GM13976 (cell line): ENCODE data around the gene HDDC2.

Source experiments
- DNase-seq: peaks from one replicate; pipeline ENCODE4 v3.0.0; 2012; ENCODE audit warnings: low spot score
- in situ Hi-C: fragments of 300-500 bp; cut with MboI; formaldehyde crosslinking; loops from one replicate; pipeline ENCODE4 v1.12.0; 2022; ENCODE audit warnings: low sequenced_read_pairs, mixed read lengths, inconsistent platforms; ENCODE audit not compliant: unreplicated experiment
- TF ChIP-seq, protein P1 (sequence below): IDR thresholded peaks from 2 replicates; pipeline ENCODE4 v1.5.1; 2012; ENCODE audit warnings: borderline replicate concordance, mild to moderate bottlenecking; ENCODE audit not compliant: insufficient read depth; ENCODE audit errors: extremely low read depth, missing control alignments, control extremely low read depth

Gene HDDC2

DNA sequence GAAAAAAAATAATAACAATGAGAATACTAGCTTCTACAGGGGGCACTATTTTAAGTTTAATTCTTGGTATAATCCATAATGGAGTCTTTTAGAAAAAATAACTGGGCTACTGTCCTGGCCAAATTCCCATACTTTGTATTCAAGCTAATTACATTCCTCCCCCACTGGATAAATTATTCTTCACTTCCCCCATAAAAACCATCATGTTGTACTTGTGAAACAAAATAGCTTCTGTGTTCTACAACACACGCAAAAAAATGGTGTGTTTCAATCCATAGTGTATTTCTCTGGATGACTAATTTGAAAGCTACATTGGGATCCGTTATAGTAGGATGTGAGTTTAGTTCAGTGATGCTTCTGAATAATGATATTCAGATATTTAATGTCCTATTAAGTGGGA is 21.6 kb upstream of the HDDC2 start:
- in situ Hi-C loops = no loop called here
- TF ChIP-seq, protein P1, sequence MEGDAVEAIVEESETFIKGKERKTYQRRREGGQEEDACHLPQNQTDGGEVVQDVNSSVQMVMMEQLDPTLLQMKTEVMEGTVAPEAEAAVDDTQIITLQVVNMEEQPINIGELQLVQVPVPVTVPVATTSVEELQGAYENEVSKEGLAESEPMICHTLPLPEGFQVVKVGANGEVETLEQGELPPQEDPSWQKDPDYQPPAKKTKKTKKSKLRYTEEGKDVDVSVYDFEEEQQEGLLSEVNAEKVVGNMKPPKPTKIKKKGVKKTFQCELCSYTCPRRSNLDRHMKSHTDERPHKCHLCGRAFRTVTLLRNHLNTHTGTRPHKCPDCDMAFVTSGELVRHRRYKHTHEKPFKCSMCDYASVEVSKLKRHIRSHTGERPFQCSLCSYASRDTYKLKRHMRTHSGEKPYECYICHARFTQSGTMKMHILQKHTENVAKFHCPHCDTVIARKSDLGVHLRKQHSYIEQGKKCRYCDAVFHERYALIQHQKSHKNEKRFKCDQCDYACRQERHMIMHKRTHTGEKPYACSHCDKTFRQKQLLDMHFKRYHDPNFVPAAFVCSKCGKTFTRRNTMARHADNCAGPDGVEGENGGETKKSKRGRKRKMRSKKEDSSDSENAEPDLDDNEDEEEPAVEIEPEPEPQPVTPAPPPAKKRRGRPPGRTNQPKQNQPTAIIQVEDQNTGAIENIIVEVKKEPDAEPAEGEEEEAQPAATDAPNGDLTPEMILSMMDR = no peak
- no peak for DNase-seq

DNA sequence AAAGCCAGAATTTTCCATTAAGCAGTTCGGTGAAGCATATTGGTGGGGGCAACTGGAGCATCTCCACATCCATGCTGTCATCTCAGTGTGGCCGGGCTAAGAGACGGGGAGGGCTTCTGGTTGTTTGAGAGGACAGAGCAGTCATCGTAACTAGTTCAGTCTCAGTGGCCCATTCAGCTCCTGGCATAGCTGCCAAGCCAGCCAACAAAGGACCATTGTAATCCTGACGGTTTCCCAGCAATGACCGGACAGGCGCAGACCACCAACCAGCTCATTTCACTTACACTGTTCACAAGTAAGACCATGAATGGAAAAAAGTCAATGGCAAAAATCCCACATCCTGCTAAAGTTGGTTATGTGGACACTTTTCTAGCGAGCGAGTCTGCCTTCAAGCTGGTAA is 14.9 kb upstream of the HDDC2 start:
- in situ Hi-C loops = loop anchor here (10.0 kb wide), 2 partner anchors 188 to 658 kb away; no protein-coding TSS in a partner anchor
- TF ChIP-seq, protein P1 = no peak
- no peak for DNase-seq

DNA sequence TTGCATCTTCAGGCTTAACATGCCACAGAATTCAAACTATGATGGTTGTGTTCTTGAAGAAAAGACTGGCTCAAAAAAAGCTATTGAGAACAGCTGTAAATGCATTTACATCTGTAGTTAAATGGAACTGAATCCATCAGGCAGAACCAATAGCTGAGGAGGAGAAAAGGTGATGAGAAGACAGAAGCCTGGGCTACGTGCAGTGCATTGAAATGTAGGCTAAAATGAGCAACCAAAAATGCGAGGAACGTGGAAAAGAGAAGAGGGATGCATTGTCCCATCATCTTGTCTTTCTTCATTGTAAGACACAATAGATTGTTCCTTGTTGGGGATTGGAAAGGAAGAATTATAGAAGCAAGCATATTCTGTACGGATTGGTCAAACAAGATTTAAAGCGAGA is 13.8 kb upstream of the HDDC2 start:
- in situ Hi-C loops = loop anchor here (10.0 kb wide), 2 partner anchors 189 to 659 kb away; no protein-coding TSS in a partner anchor
- DNase-seq = no peak
- TF ChIP-seq, protein P1 = no peak

DNA sequence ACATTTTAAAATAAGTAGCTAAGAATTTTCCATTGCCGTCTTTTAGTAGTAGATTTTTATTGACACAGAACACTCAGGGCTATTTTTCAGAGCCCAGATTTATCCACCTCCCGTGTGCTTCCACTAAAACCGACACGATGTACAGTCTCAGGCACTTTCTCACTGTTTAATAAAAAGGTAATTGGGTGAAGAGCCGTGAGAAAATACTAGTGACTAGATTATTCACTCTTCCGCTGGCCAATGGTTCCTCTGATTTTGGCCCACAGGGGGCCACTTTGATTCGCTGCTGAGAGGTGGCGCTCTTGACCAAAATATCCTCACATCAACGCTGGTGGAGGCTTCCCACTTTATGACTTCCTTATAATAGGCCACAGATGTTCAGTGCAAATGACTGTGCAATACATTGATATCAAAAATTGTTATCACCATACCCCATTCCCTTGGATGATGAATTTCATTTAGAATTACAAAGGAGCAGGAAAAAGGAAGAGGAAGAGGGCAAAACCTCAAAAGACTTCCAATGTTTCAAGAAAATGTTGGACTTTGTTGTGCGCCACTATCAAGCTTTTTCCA is 12.3 kb upstream of the HDDC2 start:
- in situ Hi-C loops = loop anchor here (5.0 to 10.0 kb wide), 3 partner anchors 191 to 661 kb away; no protein-coding TSS in a partner anchor
- DNase-seq = peak; percentile 38
- TF ChIP-seq, protein P1 = peak; percentile 67

DNA sequence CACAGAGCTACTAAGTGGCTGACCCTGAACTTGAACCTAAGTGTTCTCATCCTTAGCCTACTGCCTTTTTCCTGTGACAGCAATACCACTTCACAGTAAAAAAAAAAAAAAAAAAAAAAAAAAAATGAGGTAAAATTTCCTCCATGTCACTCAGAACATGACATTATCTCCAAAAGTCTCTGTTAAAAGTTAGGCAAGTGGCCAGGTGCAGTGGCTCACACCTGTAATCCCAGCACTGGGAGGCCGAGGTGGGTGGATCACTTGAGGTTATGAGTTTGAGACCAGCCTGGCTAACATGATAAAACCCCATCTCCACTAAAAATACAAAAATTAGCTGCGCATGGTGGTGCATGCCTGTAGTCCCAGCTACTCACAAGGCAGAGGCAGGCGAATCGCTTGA is 11.2 kb upstream of the HDDC2 start:
- in situ Hi-C loops = loop anchor here (5.0 to 10.0 kb wide), 3 partner anchors 192 to 662 kb away; no protein-coding TSS in a partner anchor
- DNase-seq = no peak
- TF ChIP-seq, protein P1 = no peak

DNA sequence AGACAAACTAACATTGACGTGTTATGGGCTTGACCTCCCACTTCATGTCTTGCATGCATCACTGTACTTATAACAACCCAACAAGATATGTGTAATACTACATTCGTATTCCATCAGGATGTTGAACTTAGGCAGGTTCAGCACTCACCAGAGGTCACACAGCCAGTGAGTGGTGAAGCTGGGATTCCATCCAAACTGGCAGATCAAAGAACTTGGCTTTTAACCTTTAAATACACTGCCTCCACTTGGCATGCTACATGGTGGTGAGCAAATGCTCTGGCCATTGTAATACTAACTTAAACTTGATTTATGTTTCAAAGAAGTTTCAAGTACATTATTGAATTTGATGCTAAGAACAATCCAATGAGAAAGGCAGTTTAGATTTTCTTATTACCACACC is 10.7 kb upstream of the HDDC2 start:
- TF ChIP-seq, protein P1 = no peak
- in situ Hi-C loops = loop anchor here (5.0 to 10.0 kb wide), 3 partner anchors 192 to 662 kb away; no protein-coding TSS in a partner anchor
- DNase-seq = no peak

DNA sequence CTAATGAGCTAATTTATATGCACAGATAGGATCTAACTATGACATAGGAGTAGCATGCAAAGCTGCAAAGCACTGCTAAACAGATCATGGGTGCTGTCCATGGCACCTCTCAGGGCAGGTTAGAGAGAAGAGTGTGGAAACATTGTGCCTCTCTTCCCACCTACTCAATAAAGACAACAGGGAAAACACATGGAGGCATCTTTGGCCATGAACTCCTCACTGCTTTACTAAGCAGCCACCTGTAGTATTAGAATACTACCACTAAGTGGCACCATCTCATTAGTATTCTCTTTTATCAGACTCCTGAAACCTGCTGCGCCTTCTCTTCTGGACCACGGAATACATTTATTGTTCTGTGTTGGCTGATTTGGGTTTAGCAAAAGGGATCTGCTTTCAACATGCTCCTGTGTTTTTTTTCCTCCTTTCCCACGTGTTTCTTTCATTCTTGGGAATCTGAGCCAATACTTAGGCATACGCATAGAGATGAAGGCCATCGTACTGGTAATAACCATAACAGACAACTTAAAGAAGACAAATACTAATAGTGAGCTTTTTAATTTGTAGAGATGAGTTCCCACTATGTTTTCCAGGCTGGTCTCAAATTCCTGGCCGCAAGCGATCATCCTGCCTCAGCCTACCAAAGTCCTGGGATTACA is 9.4 kb upstream of the HDDC2 start:
- TF ChIP-seq, protein P1 = peak; percentile 62
- DNase-seq = peak; percentile 34
- in situ Hi-C loops = loop anchor here (5.0 to 10.0 kb wide), 3 partner anchors 194 to 664 kb away; no protein-coding TSS in a partner anchor
